Neuronal stem cell (in vitro differentiated cells): Measurements from ENCODE around the gene SIN3B.
"Not testable (repeated sequence)": the region's sequence is repeated elsewhere in the genome, so short reads cannot be mapped to it uniquely, and the experiment has no call there.

Experiments used
- DNase-seq: peaks from one replicate; pipeline ENCODE4 v3.0.0-alpha.2; 2013; ENCODE audit warnings: low spot score
- H2AFZ ChIP-seq: one replicate; pipeline ENCODE4 v1.6.1; 2013; ENCODE audit warnings: mild to moderate bottlenecking, low read length, inconsistent platforms
- H2AK5ac ChIP-seq: 2 replicates; pipeline ENCODE4 v1.6.1; 2013; ENCODE audit warnings: low read depth, mild to moderate bottlenecking, inconsistent platforms, low read length, moderate library complexity, mixed read lengths
- H2BK120ac ChIP-seq: 2 replicates; pipeline ENCODE4 v1.6.1; 2013; ENCODE audit warnings: low read depth, mild to moderate bottlenecking, inconsistent platforms, low read length, moderate library complexity, mixed read lengths
- H2BK12ac ChIP-seq: one replicate; pipeline ENCODE4 v1.6.1; 2013; ENCODE audit warnings: low read length, inconsistent platforms
- H2BK15ac ChIP-seq: 2 replicates; pipeline ENCODE4 v1.6.1; 2013; ENCODE audit warnings: mild to moderate bottlenecking, low read length, inconsistent platforms, mixed read lengths
- H2BK5ac ChIP-seq: one replicate; pipeline ENCODE4 v1.6.1; 2013; ENCODE audit warnings: inconsistent platforms, mild to moderate bottlenecking, low read length, moderate library complexity
- H3K14ac ChIP-seq: one replicate; pipeline ENCODE4 v1.6.1; 2013; ENCODE audit warnings: low read length, inconsistent platforms
- H3K18ac ChIP-seq: 2 replicates; pipeline ENCODE4 v1.6.1; 2013; ENCODE audit warnings: low read length, inconsistent platforms
- H3K23ac ChIP-seq: 2 replicates; pipeline ENCODE4 v1.6.1; 2013; ENCODE audit warnings: low read depth, mild to moderate bottlenecking, mixed read lengths, low read length, inconsistent platforms; ENCODE audit not compliant: poor library complexity
- H3K27ac ChIP-seq: replicated peaks from 3 replicates; pipeline ENCODE4 v1.5.1; 2013; ENCODE audit warnings: low read length, inconsistent platforms
- H3K27me3 ChIP-seq, 3 experiments: 2 replicates each; pipeline ENCODE4 v1.6.1; 2013; ENCODE audit warnings: low read length in 3 of 3, mild to moderate bottlenecking in 2 of 3, inconsistent platforms in 1 of 3, low read depth in 1 of 3, mixed read lengths in 1 of 3, moderate library complexity in 1 of 3; ENCODE audit not compliant: control insufficient read depth in 3 of 3, insufficient read depth in 3 of 3
- H3K36me3 ChIP-seq, 2 donors: replicated peaks in 1 of 2; 2 replicates each; pipeline ENCODE4 v1.6.1; 2013; ENCODE audit warnings: low read length in 2 of 2; ENCODE audit not compliant: control insufficient read depth in 2 of 2, insufficient read depth in 2 of 2
- H3K4ac ChIP-seq: 2 replicates; pipeline ENCODE4 v1.6.1; 2013; ENCODE audit warnings: inconsistent platforms, mild to moderate bottlenecking, low read length, moderate library complexity
- H3K4me1 ChIP-seq, 2 donors: 1 replicate in 1 of 2; 2 replicates in 1 of 2; pipeline ENCODE4 v1.6.1; 2013; ENCODE audit warnings: low read length in 2 of 2, low read depth in 1 of 2; ENCODE audit not compliant: control insufficient read depth in 2 of 2, insufficient read depth in 1 of 2
- H3K4me2 ChIP-seq: one replicate; pipeline ENCODE4 v1.6.1; 2013; ENCODE audit warnings: mild to moderate bottlenecking, low read length, inconsistent platforms; ENCODE audit not compliant: insufficient read depth, poor library complexity, severe bottlenecking
- H3K4me3 ChIP-seq, 2 donors: 2 replicates each; pipeline ENCODE4 v1.5.1; 2013; ENCODE audit warnings: low read length in 2 of 2, mild to moderate bottlenecking in 2 of 2, inconsistent platforms in 1 of 2, moderate library complexity in 1 of 2
- H3K79me1 ChIP-seq: one replicate; pipeline ENCODE4 v1.6.1; 2013; ENCODE audit warnings: low read depth, mild to moderate bottlenecking, inconsistent platforms, low read length, moderate library complexity
- H3K9ac ChIP-seq: one replicate; pipeline ENCODE4 v1.6.1; 2013; ENCODE audit warnings: mild to moderate bottlenecking, low read depth, low read length, inconsistent platforms; ENCODE audit not compliant: poor library complexity
- H3K9me3 ChIP-seq, 2 donors: replicated peaks in 1 of 2; 2 replicates each; pipeline versions ENCODE3 to v1.6.1; 2013; ENCODE audit warnings: low read length in 2 of 2, mild to moderate bottlenecking in 2 of 2, inconsistent platforms in 1 of 2, low read depth in 1 of 2, mixed read lengths in 1 of 2, moderate library complexity in 1 of 2; ENCODE audit not compliant: control insufficient read depth in 2 of 2, insufficient read depth in 1 of 2
- H4K8ac ChIP-seq: one replicate; pipeline ENCODE4 v1.6.1; 2013; ENCODE audit warnings: low read depth, mild to moderate bottlenecking, inconsistent platforms, low read length, moderate library complexity
- H4K91ac ChIP-seq: one replicate; pipeline ENCODE4 v1.6.1; 2013; ENCODE audit warnings: low read length, low read depth, mild to moderate bottlenecking, inconsistent platforms; ENCODE audit not compliant: poor library complexity
- WGBS, 2 donors: extraction: QIAGEN DNeasy Blood & Tissue Kit; methylation state at CpG; one replicate each; pipeline ENCODE4 v1.1.7; 2013; ENCODE audit warnings: missing lambda C conversion rate in 2 of 2, mixed read lengths in 1 of 2; ENCODE audit not compliant: insufficient read length in 2 of 2, insufficient replicate concordance in 1 of 2; ENCODE audit errors: extremely low coverage in 2 of 2; 5-methylcytosine and 5-hydroxymethylcytosine counted together

The SIN3B gene

DNA sequence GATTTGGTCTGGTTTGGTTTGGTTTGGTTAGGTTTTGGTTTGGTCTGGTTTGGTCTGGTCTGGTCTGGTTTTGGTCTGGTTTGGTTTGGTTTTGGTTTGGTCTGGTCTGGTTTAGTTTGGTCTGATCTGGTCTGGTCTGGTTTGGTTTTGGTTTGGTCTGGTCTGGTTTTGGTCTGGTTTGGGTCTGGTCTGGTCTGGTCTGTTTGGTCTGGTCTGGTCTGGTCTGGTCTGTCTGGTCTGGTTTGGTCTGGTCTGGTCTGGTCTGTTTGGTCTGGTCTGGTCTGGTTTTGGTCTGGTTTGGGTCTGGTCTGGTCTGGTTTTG is 45.7 kb downstream of the SIN3B start:
- not testable (repeated sequence) for H3K27ac ChIP-seq, H3K18ac ChIP-seq, H3K4me3 ChIP-seq, H2AK5ac ChIP-seq, H3K27me3 ChIP-seq, H2AFZ ChIP-seq, H2BK5ac ChIP-seq, H3K23ac ChIP-seq, H3K4me2 ChIP-seq, H4K8ac ChIP-seq, H3K4ac ChIP-seq, H4K91ac ChIP-seq, H3K9ac ChIP-seq, DNase-seq, H3K4me1 ChIP-seq, H3K14ac ChIP-seq, H2BK12ac ChIP-seq, H2BK120ac ChIP-seq, H2BK15ac ChIP-seq
- H3K79me1 ChIP-seq, result peaks cover 15% of the 10 kb centered on the region
- H3K36me3 ChIP-seq, result peaks cover 58 to 83% of the 10 kb centered on the region in 2 donors
- H3K9me3 ChIP-seq, result peaks cover 4 to 13% of the 10 kb centered on the region in 2 donors

- no peaks in the 10 kb centered on the region for H3K4me1 ChIP-seq
- no CpG with 5 or more reads among the region's 39 CpGs for WGBS, 2 donors
Measured at GRCh38 chr19:16875584-16876555, 46.7 kb downstream of the SIN3B start.

GRCh38 chr19:16876904-16877361 is 47.7 kb downstream of the SIN3B start:
- Histone ChIP-seq H3K9me3 (peaks cover 14 to 26% of the 10 kb centered on the region in 2 donors), H3K4me2 (no peak overlapping the region), H3K27me3 (no peaks in the 10 kb centered on the region), H3K14ac (no peak overlapping the region), H3K23ac (no peak overlapping the region), H2AFZ (no peak overlapping the region), H2BK5ac (peak overlapping the region; percentile 24), H3K79me1 (peaks cover 15% of the 10 kb centered on the region), H3K18ac (no peak overlapping the region), H4K91ac (no peak overlapping the region), H3K27ac (no peak overlapping the region), H2AK5ac (no peak overlapping the region), H4K8ac (no peak overlapping the region), H2BK15ac (no peak overlapping the region), H3K4me3 (no peak overlapping the region), H3K9ac (no peak overlapping the region), H3K4ac (no peak overlapping the region), H3K36me3 (peaks cover 50 to 71% of the 10 kb centered on the region in 2 donors), H3K4me1 (no peaks in the 10 kb centered on the region), H2BK12ac (no peak overlapping the region), H2BK120ac (no peak overlapping the region)
- WGBS, 2 donors, result no CpG with 5 or more reads among the region's 12 CpGs
- DNase-seq, result no peak

More at GRCh38 chr19:16875584-16876555, 46.7 kb downstream of the SIN3B start:
- H3K4me3 ChIP-seq, result no peak overlapping the region
- no peaks in the 10 kb centered on the region for H3K27me3 ChIP-seq
- peak overlapping the region; percentile 93 for H3K23ac ChIP-seq
- no peak for DNase-seq
- H2BK120ac ChIP-seq, result no peak overlapping the region
- H3K36me3 ChIP-seq, result peaks cover 58 to 81% of the 10 kb centered on the region in 2 donors
- H3K27ac ChIP-seq, result no peak overlapping the region
- peaks cover 9 to 16% of the 10 kb centered on the region in 2 donors for H3K9me3 ChIP-seq
- H4K8ac ChIP-seq, result no peak overlapping the region
- H2AK5ac ChIP-seq, result no peak overlapping the region
- H4K91ac ChIP-seq, result no peak overlapping the region
- no peak overlapping the region for H3K18ac ChIP-seq
- H3K4me2 ChIP-seq, result no peak overlapping the region
- peak overlapping the region; percentile 38 for H3K14ac ChIP-seq
- H3K79me1 ChIP-seq, result peaks cover 15% of the 10 kb centered on the region
- no peak overlapping the region for H2AFZ ChIP-seq
- no peak overlapping the region for H2BK5ac ChIP-seq
- H3K9ac ChIP-seq, result no peak overlapping the region
- no peak overlapping the region for H3K4ac ChIP-seq
- no peak overlapping the region for H2BK12ac ChIP-seq
- H2BK15ac ChIP-seq, result no peak overlapping the region

GRCh38 chr19:16877581-16877980 is 48.4 kb downstream of the SIN3B start:
- Histone ChIP-seq H3K4me2 (no peak overlapping the region), H3K4me1 (no peaks in the 10 kb centered on the region), H3K9me3 (peaks cover 19 to 32% of the 10 kb centered on the region in 2 donors), H4K91ac (no peak overlapping the region), H3K27ac (no peak overlapping the region), H2BK15ac (no peak overlapping the region), H3K18ac (no peak overlapping the region), H3K9ac (peak overlapping the region; percentile 60), H3K23ac (no peak overlapping the region), H3K14ac (no peak overlapping the region), H3K36me3 (peaks cover 48 to 65% of the 10 kb centered on the region in 2 donors), H2BK5ac (no peak overlapping the region), H2AFZ (no peak overlapping the region), H3K4me3 (no peak overlapping the region), H2BK120ac (no peak overlapping the region), H3K4ac (no peak overlapping the region), H3K27me3 (no peaks in the 10 kb centered on the region), H3K79me1 (peaks cover 15% of the 10 kb centered on the region), H4K8ac (no peak overlapping the region), H2AK5ac (no peak overlapping the region), H2BK12ac (no peak overlapping the region)
- no CpG with 5 or more reads among the region's 11 CpGs for WGBS, 2 donors
- no peak for DNase-seq
